Pancreas (tissue), 10 donors: ENCODE results near the gene TMEM165. TPM values are rescaled to one million over a fixed set of nuclear protein-coding genes. Genes with fewer than 3 reads are reported as not detected.

Source experiments
- ATAC-seq, 4 donors: fragments of 200-7000 bp; cut with Tn5 transposase; one replicate each; pipeline versions ENCODE4 v1.8.0 to v1.9.1; 2020; ENCODE audit warnings: mild to moderate bottlenecking in 4 of 4, moderate library complexity in 4 of 4
- DNase-seq, 6 donors: peaks; one replicate each; pipeline ENCODE4 v3.0.0-alpha.2; 2020
- FAIRE-seq: peaks from 2 replicates; lab custom pipeline; 2012; peaks lifted over from hg19 to GRCh38; lab: Jason Lieb, UNC
- H3K27ac ChIP-seq, 4 donors: fragments of 200-600 bp; sonication (generic); 1 replicate in 3 of 4; 2 replicates in 1 of 4; pipeline versions ENCODE4 v1.5.0 to v1.8.0; 2020
- H3K27me3 ChIP-seq, 4 donors: fragments of 200-600 bp; one replicate each; pipeline ENCODE4 v1.8.0; 2021
- H3K36me3 ChIP-seq, 3 donors: fragments of 200-600 bp; sonication (generic) in 1 of 3; one replicate each; pipeline versions ENCODE4 v1.5.0 to v1.8.0; 2020 to 2021
- H3K4me1 ChIP-seq, 3 donors: fragments of 200-600 bp; one replicate each; pipeline ENCODE4 v1.8.0; 2021
- H3K4me3 ChIP-seq, 4 donors: fragments of 200-600 bp; sonication (generic) in 2 of 4; one replicate each; pipeline versions ENCODE4 v1.5.0 to v1.8.0; 2020 to 2021
- H3K9me3 ChIP-seq, 4 donors: fragments of 200-600 bp; one replicate each; pipeline ENCODE4 v1.8.0; 2021
- CTCF ChIP-seq, 4 donors: fragments of 200-600 bp; sonication (generic) in 3 of 4; IDR thresholded peaks; one replicate each; pipeline versions ENCODE4 v1.5.0 to v1.8.0; 2021; ENCODE audit warnings: antibody characterized with exemption in 4 of 4
- WGBS, 2 donors: extraction: QIAGEN DNeasy Blood & Tissue Kit; methylation state at CpG; one replicate each; pipeline ENCODE4 v1.1.7; 2013; 5-methylcytosine and 5-hydroxymethylcytosine counted together
- intact Hi-C, 3 donors: fragments of 100-400 bp; cut with DNase I; formaldehyde crosslinking; loops; one replicate each; pipeline versions ENCODE4 v1.11.1 to v1.14.2; 2022
- polyA plus RNA-seq, 2 donors: library from polyadenylated mRNA; stranded (reverse); fragments of 200-250 nt; gene quantifications; one replicate each; pipeline ENCODE4 v1.2.3, GENCODE V29; 2013
- total RNA-seq, 6 donors: library from RNA; stranded (reverse); fragmentation: NEBNext Ultra II Directional in 4 of 6; extraction: Animal tissue kit (Norgen Biotek cat#: 25700) in 4 of 6; gene quantifications; one replicate each; pipeline versions ENCODE4 v1.2.1 to v1.2.4, GENCODE V29; 2021 to 2023
- donor health status: healthy with polysubstance abuse.
- donor health status: DM: no; HTN: no; CAD: no; lungs with moderate emphysema.
- donor health status: DM: no; HTN: no; CAD: no.
- donor health status: control.
- donor health status: control.
- donor health status: Bipolar disorder and iron deficiency.
- donor health status: DM: yes; HTN: yes; CAD: no.
- donor health status: DM: no; HTN: no; CAD: no.
- donor health status: DM: no; HTN: no; CAD: no.
- donor health status: DM: yes; HTN: yes; CAD: no.

The TMEM165 gene
- total and polyA plus RNA-seq, 8 donors: 24.3 to 61.6 (median 42.7) TPM

- FAIRE-seq (no peak), ATAC-seq (no peak), DNase-seq (no peak)
- H3K27me3 ChIP-seq: no peaks in the 10 kb centered on the region
- no peak overlapping the region for H3K4me3 ChIP-seq
- no peaks in the 10 kb centered on the region for H3K9me3 ChIP-seq
- WGBS, 2 donors: 96 to 99% methylated on average over 2 of the region's 2 CpGs
- H3K27ac ChIP-seq: no peak overlapping the region
- H3K36me3 ChIP-seq: peaks cover 0 to 10% (median 5%) of the 10 kb centered on the region in 3 donors
- intact Hi-C loops: no loop called here
- H3K4me1 ChIP-seq: peaks cover 15 to 22% (median 18%) of the 10 kb centered on the region in 3 donors
- no peak for TF ChIP-seq CTCF (IDR thresholded peaks at IDR 0.05)
Measured at GRCh38 chr4:55440786-55441185, 45.0 kb downstream of the TMEM165 start.

GRCh38 chr4:55442541-55442940 lies 46.8 kb downstream of the TMEM165 start:
- Histone ChIP-seq H3K36me3 (peaks cover 0 to 10% (median 5%) of the 10 kb centered on the region in 3 donors), H3K4me3 (no peak overlapping the region), H3K27me3 (no peaks in the 10 kb centered on the region), H3K9me3 (no peaks in the 10 kb centered on the region), H3K4me1 (peaks cover 10 to 14% (median 13%) of the 10 kb centered on the region in 3 donors), H3K27ac (no peak overlapping the region)
- 86 to 89% methylated on average over 1 of the region's 1 CpG for WGBS, 2 donors
- intact Hi-C loops: no loop called here
- no peak for ATAC-seq
- TF ChIP-seq CTCF (IDR thresholded peaks at IDR 0.05): no peak
- FAIRE-seq: no peak
- no peak for DNase-seq

GRCh38 chr4:55444827-55445226 lies 49.1 kb downstream of the TMEM165 start:
- Histone ChIP-seq H3K36me3 (peaks cover 0 to 18% (median 6%) of the 10 kb centered on the region in 3 donors), H3K27ac (no peak overlapping the region), H3K9me3 (no peaks in the 10 kb centered on the region), H3K4me1 (no peaks in the 10 kb centered on the region), H3K4me3 (no peak overlapping the region), H3K27me3 (no peaks in the 10 kb centered on the region)
- peak; percentile 61 to 88 (median 73) for ATAC-seq
- intact Hi-C loops: no loop called here
- WGBS, 2 donors: 7 to 18% methylated on average over 2 of the region's 2 CpGs
- no peak for FAIRE-seq
- peak in 1 of 4 donors; percentile 8 for TF ChIP-seq CTCF (IDR thresholded peaks at IDR 0.05)
- peak in 1 of 6 donors; percentile 24 for DNase-seq

GRCh38 chr4:55445921-55446577 lies 50.3 kb downstream of the TMEM165 start:
- ATAC-seq (peak in 1 of 4 donors; percentile 29), FAIRE-seq (no peak), DNase-seq (no peak)
- no peak for TF ChIP-seq CTCF (IDR thresholded peaks at IDR 0.05)
- Histone ChIP-seq H3K4me3 (no peak overlapping the region), H3K27me3 (no peaks in the 10 kb centered on the region), H3K36me3 (peaks cover 0 to 22% (median 11%) of the 10 kb centered on the region in 3 donors), H3K4me1 (no peaks in the 10 kb centered on the region), H3K9me3 (no peaks in the 10 kb centered on the region), H3K27ac (no peak overlapping the region)
- 90 to 96% methylated on average over 2 of the region's 2 CpGs for WGBS, 2 donors
- intact Hi-C loops: no loop called here

GRCh38 chr4:55446578-55446922 lies 50.8 kb downstream of the TMEM165 start:
- 72 to 96% methylated on average over 1 of the region's 1 CpG for WGBS, 2 donors
- intact Hi-C loops: no loop called here
- Histone ChIP-seq H3K9me3 (no peaks in the 10 kb centered on the region), H3K27ac (no peak overlapping the region), H3K4me3 (no peak overlapping the region), H3K4me1 (no peaks in the 10 kb centered on the region), H3K27me3 (no peaks in the 10 kb centered on the region), H3K36me3 (peaks cover 0 to 17% (median 11%) of the 10 kb centered on the region in 3 donors)
- no peak for TF ChIP-seq CTCF (IDR thresholded peaks at IDR 0.05)
- ATAC-seq: no peak
- peak; percentile 75 for FAIRE-seq
- no peak for DNase-seq
